Breast epithelium (tissue), 3 donors: ENCODE measurements around the gene CHMP3.
"Not testable (repeated sequence)": the region's sequence is repeated elsewhere in the genome, so short reads cannot be mapped to it uniquely, and the experiment has no call there.

Experiments
- POLR2A ChIP-seq: fragments of 450-650 bp; IDR thresholded peaks from one replicate; pipeline ENCODE4 v1.6.1; 2016; ENCODE audit warnings: antibody characterized with exemption, mild to moderate bottlenecking, moderate library complexity
- TF ChIP-seq, protein P1 (sequence below), 3 donors: fragments of 450-650 bp; IDR thresholded peaks; one replicate each; pipeline ENCODE4 v1.5.1; 2016 to 2017; ENCODE audit warnings: antibody characterized with exemption in 3 of 3, mild to moderate bottlenecking in 3 of 3, moderate library complexity in 3 of 3

DNA sequence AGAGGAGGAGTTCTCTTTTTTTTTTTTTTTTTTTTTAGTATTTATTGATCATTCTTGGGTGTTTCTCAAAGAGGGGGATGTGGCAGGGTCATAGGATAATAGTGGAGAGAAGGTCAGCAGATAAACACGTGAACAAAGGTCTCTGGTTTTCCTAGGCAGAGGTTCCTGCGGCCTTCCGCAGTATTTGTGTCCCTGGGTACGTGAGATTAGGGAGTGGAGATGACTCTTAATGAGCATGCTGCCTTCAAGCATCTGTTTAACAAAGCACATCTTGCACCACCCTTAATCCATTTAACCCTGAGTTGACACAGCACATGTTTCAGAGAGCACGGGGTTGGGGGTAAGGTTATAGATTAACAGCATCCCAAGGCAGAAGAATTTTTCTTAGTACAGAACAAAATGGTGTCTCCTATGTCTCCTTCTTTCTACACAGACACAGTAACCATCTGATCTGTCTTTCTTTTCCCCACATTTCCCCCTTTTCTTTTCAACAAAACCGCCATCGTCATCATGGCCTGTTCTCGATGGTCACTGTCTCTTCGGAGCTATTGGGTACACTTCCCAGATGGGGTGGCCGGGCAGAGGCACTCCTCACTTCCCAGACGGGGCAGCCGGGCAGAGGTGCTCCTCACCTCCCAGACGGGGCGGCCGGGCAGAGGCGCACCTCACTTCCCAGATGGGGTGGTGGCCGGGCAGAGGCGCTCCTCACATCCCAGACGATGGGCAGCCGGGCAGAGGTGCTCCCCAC, 14.9 kb downstream of the CHMP3 start:
- TF ChIP-seq, protein P1, sequence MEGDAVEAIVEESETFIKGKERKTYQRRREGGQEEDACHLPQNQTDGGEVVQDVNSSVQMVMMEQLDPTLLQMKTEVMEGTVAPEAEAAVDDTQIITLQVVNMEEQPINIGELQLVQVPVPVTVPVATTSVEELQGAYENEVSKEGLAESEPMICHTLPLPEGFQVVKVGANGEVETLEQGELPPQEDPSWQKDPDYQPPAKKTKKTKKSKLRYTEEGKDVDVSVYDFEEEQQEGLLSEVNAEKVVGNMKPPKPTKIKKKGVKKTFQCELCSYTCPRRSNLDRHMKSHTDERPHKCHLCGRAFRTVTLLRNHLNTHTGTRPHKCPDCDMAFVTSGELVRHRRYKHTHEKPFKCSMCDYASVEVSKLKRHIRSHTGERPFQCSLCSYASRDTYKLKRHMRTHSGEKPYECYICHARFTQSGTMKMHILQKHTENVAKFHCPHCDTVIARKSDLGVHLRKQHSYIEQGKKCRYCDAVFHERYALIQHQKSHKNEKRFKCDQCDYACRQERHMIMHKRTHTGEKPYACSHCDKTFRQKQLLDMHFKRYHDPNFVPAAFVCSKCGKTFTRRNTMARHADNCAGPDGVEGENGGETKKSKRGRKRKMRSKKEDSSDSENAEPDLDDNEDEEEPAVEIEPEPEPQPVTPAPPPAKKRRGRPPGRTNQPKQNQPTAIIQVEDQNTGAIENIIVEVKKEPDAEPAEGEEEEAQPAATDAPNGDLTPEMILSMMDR (IDR thresholded peaks at IDR 0.05), result not testable (repeated sequence)
- not testable (repeated sequence) for TF ChIP-seq POLR2A
